Kidney epithelial cell (primary cell): ENCODE measurements around the gene MYO1C. TPM values are rescaled to one million over a fixed set of nuclear protein-coding genes. Genes with fewer than 3 reads are reported as not detected.

Source experiments
- DNase-seq: peaks from one replicate; pipeline ENCODE4 v3.0.0-alpha.2; 2010; ENCODE audit warnings: low read depth
- H3K27me3 ChIP-seq: 2 replicates; pipeline ENCODE4 v1.6.0; 2011; ENCODE audit warnings: low read length; ENCODE audit not compliant: control insufficient read depth, insufficient read depth
- H3K36me3 ChIP-seq: 2 replicates; pipeline ENCODE4 v1.5.1; 2011; ENCODE audit warnings: low read length; ENCODE audit not compliant: control insufficient read depth, insufficient read depth
- H3K4me3 ChIP-seq: 2 replicates; pipeline ENCODE4 v1.5.1; 2011; ENCODE audit warnings: low read depth, mild to moderate bottlenecking, control low read depth, low read length
- total RNA-seq: library from RNA; depleted of rRNA; stranded (reverse); fragments of >200 nt; gene quantifications from 2 replicates; pipeline ENCODE4 v1.2.3, GENCODE V29; 2015
- TF ChIP-seq, protein P1 (sequence below): IDR thresholded peaks from 2 replicates; pipeline ENCODE4 v1.5.1; 2011; ENCODE audit warnings: mild to moderate bottlenecking, moderate library complexity, low read length, control low read depth, inconsistent platforms; ENCODE audit not compliant: insufficient read depth, poor library complexity, severe bottlenecking

MYO1C gene
- total RNA-seq, 1 donor from 2014 or later, result 131 TPM

- Histone ChIP-seq H3K27me3 (no peaks in the 10 kb centered on the region), H3K4me3 (no peak overlapping the region), H3K36me3 (peaks cover 4% of the 10 kb centered on the region)
- no peak for DNase-seq
- TF ChIP-seq, protein P1, sequence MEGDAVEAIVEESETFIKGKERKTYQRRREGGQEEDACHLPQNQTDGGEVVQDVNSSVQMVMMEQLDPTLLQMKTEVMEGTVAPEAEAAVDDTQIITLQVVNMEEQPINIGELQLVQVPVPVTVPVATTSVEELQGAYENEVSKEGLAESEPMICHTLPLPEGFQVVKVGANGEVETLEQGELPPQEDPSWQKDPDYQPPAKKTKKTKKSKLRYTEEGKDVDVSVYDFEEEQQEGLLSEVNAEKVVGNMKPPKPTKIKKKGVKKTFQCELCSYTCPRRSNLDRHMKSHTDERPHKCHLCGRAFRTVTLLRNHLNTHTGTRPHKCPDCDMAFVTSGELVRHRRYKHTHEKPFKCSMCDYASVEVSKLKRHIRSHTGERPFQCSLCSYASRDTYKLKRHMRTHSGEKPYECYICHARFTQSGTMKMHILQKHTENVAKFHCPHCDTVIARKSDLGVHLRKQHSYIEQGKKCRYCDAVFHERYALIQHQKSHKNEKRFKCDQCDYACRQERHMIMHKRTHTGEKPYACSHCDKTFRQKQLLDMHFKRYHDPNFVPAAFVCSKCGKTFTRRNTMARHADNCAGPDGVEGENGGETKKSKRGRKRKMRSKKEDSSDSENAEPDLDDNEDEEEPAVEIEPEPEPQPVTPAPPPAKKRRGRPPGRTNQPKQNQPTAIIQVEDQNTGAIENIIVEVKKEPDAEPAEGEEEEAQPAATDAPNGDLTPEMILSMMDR, result no peak
These were observed 57.2 kb downstream of the MYO1C start for GRCh38 chr17:1435326-1435725.

DNA sequence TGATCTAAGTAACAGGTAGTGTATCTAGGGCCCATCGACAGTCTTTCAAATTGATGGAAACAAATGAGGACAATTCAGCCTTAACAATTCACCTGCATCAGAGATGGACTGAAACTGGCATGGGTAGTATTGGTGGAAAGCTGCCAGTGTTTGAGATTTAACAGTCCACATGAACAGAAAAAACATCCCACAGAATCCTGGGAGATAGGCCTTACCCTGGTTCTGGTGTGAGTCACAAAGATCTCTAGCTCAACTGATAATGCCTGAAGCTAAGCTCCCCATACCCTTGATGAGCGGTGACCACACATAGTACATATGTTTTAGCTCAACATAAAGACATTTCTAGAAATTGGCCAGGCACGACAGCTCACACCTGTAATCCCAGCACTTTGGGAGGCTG is 58.3 kb downstream of the MYO1C start:
- TF ChIP-seq, protein P1, result no peak
- Histone ChIP-seq H3K36me3 (peaks cover 4% of the 10 kb centered on the region), H3K27me3 (no peaks in the 10 kb centered on the region), H3K4me3 (no peak overlapping the region)
- no peak for DNase-seq

DNA sequence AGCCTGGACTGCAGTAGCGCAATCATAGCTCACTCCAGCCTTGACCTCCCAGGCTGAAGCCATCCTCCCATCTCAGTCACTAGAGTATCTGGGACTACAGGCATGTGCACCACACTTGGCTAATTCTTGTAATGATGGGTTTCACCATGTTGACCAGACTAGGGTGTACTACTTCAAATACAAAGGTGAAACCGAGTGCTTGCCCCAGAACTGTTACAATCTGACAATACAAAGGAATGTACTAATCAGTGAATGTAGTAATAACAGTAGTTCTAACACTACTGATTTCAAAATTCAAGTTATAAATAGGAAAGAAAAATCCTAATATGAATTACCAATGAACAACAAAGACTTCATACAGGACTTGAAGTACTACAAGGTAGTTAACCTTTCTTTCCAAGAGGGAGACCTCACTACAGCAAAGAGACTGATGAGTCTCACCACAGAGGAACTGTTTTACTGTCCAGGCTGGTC is 60.8 kb downstream of the MYO1C start:
- Histone ChIP-seq H3K36me3 (peaks cover 4% of the 10 kb centered on the region), H3K4me3 (no peak overlapping the region), H3K27me3 (no peaks in the 10 kb centered on the region)
- no peak for DNase-seq
- TF ChIP-seq, protein P1, result no peak

- Histone ChIP-seq H3K4me3 (no peak overlapping the region), H3K36me3 (no peaks in the 10 kb centered on the region), H3K27me3 (no peaks in the 10 kb centered on the region)
- TF ChIP-seq, protein P1, result no peak
- no peak for DNase-seq
These were observed 68.9 kb downstream of the MYO1C start for GRCh38 chr17:1423456-1424135.

- H3K4me3 ChIP-seq, result no peak overlapping the region
- TF ChIP-seq, protein P1, result no peak
- H3K36me3 ChIP-seq, result no peaks in the 10 kb centered on the region
- DNase-seq, result peak; percentile 95
- H3K27me3 ChIP-seq, result no peaks in the 10 kb centered on the region
These were observed 69.6 kb downstream of the MYO1C start for GRCh38 chr17:1422885-1423284.

GRCh38 chr17:1421470-1421869 is 71.0 kb downstream of the MYO1C start:
- TF ChIP-seq, protein P1, result no peak
- no peaks in the 10 kb centered on the region for H3K27me3 ChIP-seq
- H3K4me3 ChIP-seq, result no peak overlapping the region
- DNase-seq, result no peak
- H3K36me3 ChIP-seq, result no peaks in the 10 kb centered on the region
